HepG2 (cell line): ENCODE data around the gene PRPSAP1. TPM values are rescaled to one million over a fixed set of nuclear protein-coding genes. Genes with fewer than 3 reads are reported as not detected.
A peak's percentile ranks its signal among the peaks of the same experiment; 100 is the strongest.

Experiments
- BCL6 ChIP-seq: IDR thresholded peaks from 2 replicates; pipeline ENCODE4 v1.6.1; 2016; ENCODE audit warnings: missing genetic modification reagents, missing compliant biosample characterization
- DNMT1 ChIP-seq: sonication (generic); formaldehyde crosslinking; IDR thresholded peaks from 2 replicates; pipeline ENCODE4 v1.5.1; 2020; ENCODE audit warnings: mild to moderate bottlenecking, missing genetic modification reagents
- NFYC ChIP-seq: IDR thresholded peaks from 2 replicates; pipeline ENCODE4 v1.6.1; 2016; ENCODE audit warnings: missing genetic modification reagents, missing compliant biosample characterization
- NRL ChIP-seq: sonication (generic); formaldehyde crosslinking; IDR thresholded peaks from 2 replicates; pipeline ENCODE4 v1.5.0; 2020; ENCODE audit warnings: missing genetic modification reagents, mild to moderate bottlenecking, moderate library complexity, borderline replicate concordance
- THAP9 ChIP-seq: sonication (generic); formaldehyde crosslinking; IDR thresholded peaks from 2 replicates; pipeline ENCODE4; 2020; ENCODE audit warnings: missing genetic modification reagents, mild to moderate bottlenecking, borderline replicate concordance
- ZNF567 ChIP-seq: sonication (generic); formaldehyde crosslinking; IDR thresholded peaks from 2 replicates; pipeline ENCODE4 v1.8.1; 2023; ENCODE audit warnings: mild to moderate bottlenecking, missing genetic modification reagents, borderline replicate concordance
- ZNF607 ChIP-seq: sonication (generic); formaldehyde crosslinking; IDR thresholded peaks from 2 replicates; pipeline ENCODE4 v1.5.1; 2020; ENCODE audit warnings: missing genetic modification reagents, mild to moderate bottlenecking, borderline replicate concordance
- ZNF646 ChIP-seq: sonication (generic); formaldehyde crosslinking; IDR thresholded peaks from 2 replicates; pipeline ENCODE4 v1.9.0; 2021; ENCODE audit warnings: mild to moderate bottlenecking, missing genetic modification reagents
- ZNF747 ChIP-seq: sonication (generic); formaldehyde crosslinking; IDR thresholded peaks from 2 replicates; pipeline ENCODE4 v1.8.1; 2023; ENCODE audit warnings: missing genetic modification reagents, mild to moderate bottlenecking, borderline replicate concordance
- ZNF850 ChIP-seq: sonication (generic); formaldehyde crosslinking; conservative IDR thresholded peaks from 2 replicates; pipeline ENCODE4 v1.9.0; 2021; ENCODE audit warnings: mild to moderate bottlenecking, missing genetic modification reagents
- polyA plus RNA-seq, 8 experiments: library from polyadenylated mRNA; depleted of rRNA in 3 of 8; stranded (reverse) in 7 of 8; unstranded in 1 of 8; fragments of >200 nt; fragmentation: Illumina TruSeq in 4 of 8; extraction: Trizol in 4 of 8; gene quantifications; 2 replicates each; pipeline versions ENCODE4 v1.2.1 to v1.2.3, GENCODE V29; 2011 to 2016; ENCODE audit warnings: low read depth in 4 of 8, missing spikeins in 1 of 8, mixed read lengths in 1 of 8; ENCODE audit not compliant: insufficient read depth in 1 of 8
- total RNA-seq, 5 experiments: library from RNA; depleted of rRNA; stranded (reverse); fragments of >200 nt; fragmentation: Illumina TruSeq; extraction: Trizol; gene quantifications; 2 replicates each; pipeline ENCODE4 v1.2.3, GENCODE V29; 2016; ENCODE audit warnings: low read depth in 1 of 5
- TF ChIP-seq, protein P1 (sequence below): sonication (generic); formaldehyde crosslinking; IDR thresholded peaks from 2 replicates; pipeline ENCODE4 v1.4.0; 2020; ENCODE audit warnings: missing genetic modification reagents, mild to moderate bottlenecking, borderline replicate concordance
- TF ChIP-seq, protein P2 (sequence below): sonication (generic); formaldehyde crosslinking; IDR thresholded peaks from 2 replicates; pipeline ENCODE4 v1.8.0; 2023; ENCODE audit warnings: mild to moderate bottlenecking, missing genetic modification reagents
- TF ChIP-seq, protein P3 (sequence below): sonication (generic); formaldehyde crosslinking; IDR thresholded peaks from 2 replicates; pipeline ENCODE4 v1.4.0; 2020; ENCODE audit warnings: missing genetic modification reagents, low read depth, mild to moderate bottlenecking, borderline replicate concordance

PRPSAP1 gene
- total and polyA plus RNA-seq, 2 of the 13 experiments (the other 11 are each of a cell fraction or from before 2014, with no cell fraction given), result 91.1 to 314 TPM

DNA sequence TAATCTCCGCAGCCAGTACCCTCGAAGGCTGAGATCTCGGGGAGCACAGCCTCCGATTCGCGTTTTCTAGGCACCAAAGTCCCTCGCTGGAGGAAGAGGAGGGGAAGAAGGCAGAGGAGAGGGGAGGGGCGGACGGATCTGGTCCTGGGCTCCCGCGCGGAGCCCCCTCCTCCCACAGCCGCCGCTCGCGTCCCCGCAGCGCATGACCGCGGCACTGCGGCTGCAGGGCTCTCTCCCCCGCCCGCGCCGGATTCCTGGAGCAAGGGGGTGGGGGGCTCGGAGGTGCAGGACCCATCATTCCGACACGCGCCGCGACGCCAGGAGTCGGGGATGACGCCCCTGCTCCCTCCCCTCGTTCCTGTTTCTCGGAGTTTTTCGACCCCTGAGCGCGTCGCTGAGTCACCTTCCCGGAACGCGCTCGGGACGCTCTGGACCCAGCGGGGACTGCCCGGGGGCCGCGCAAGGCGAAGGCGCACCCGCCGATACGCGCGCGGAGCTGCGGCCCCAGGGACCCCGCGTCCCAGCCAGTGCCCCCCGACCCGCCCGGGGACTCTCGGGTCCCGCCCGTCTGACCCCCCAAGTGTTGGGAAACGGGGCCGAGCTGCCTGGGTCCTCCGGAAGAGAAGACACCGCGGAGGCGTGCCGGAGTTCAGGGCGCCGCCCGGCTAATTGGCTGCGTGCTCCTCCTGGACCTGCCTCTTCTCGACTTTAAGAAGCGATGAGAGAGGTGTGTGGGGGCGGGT lies 29.3 kb upstream of the PRPSAP1 start (continued):
- TF ChIP-seq, protein P1, sequence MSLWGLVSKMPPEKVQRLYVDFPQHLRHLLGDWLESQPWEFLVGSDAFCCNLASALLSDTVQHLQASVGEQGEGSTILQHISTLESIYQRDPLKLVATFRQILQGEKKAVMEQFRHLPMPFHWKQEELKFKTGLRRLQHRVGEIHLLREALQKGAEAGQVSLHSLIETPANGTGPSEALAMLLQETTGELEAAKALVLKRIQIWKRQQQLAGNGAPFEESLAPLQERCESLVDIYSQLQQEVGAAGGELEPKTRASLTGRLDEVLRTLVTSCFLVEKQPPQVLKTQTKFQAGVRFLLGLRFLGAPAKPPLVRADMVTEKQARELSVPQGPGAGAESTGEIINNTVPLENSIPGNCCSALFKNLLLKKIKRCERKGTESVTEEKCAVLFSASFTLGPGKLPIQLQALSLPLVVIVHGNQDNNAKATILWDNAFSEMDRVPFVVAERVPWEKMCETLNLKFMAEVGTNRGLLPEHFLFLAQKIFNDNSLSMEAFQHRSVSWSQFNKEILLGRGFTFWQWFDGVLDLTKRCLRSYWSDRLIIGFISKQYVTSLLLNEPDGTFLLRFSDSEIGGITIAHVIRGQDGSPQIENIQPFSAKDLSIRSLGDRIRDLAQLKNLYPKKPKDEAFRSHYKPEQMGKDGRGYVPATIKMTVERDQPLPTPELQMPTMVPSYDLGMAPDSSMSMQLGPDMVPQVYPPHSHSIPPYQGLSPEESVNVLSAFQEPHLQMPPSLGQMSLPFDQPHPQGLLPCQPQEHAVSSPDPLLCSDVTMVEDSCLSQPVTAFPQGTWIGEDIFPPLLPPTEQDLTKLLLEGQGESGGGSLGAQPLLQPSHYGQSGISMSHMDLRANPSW, result no peak
- TF ChIP-seq NRL (CRISPR knock-in tag) (0 out of 2 replicates have a peak, but pooled peaks have one; percentile 6), NFYC (CRISPR knock-in tag) (no peak), DNMT1 (peak; percentile 97), ZNF747 (peak; percentile 81; the same call in 1 of the 2 replicates), BCL6 (CRISPR knock-in tag) (peak; percentile 87), ZNF850 (CRISPR knock-in tag) (0 out of 2 replicates have a peak, but pooled peaks have one; percentile 9), ZNF646 (CRISPR knock-in tag) (peak; percentile 26; the same call in 1 of the 2 replicates), ZNF607 (CRISPR knock-in tag) (peak; percentile 85; the same call in 1 of the 2 replicates), ZNF567 (CRISPR knock-in tag) (no peak), THAP9 (CRISPR knock-in tag) (no peak)
- TF ChIP-seq, protein P2, sequence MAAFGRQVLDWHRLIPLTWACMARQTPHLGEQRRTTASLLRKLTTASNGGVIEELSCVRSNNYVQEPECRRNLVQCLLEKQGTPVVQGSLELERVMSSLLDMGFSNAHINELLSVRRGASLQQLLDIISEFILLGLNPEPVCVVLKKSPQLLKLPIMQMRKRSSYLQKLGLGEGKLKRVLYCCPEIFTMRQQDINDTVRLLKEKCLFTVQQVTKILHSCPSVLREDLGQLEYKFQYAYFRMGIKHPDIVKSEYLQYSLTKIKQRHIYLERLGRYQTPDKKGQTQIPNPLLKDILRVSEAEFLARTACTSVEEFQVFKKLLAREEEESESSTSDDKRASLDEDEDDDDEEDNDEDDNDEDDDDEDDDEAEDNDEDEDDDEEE (CRISPR knock-in tag), result peak; percentile 96
- TF ChIP-seq, protein P3, sequence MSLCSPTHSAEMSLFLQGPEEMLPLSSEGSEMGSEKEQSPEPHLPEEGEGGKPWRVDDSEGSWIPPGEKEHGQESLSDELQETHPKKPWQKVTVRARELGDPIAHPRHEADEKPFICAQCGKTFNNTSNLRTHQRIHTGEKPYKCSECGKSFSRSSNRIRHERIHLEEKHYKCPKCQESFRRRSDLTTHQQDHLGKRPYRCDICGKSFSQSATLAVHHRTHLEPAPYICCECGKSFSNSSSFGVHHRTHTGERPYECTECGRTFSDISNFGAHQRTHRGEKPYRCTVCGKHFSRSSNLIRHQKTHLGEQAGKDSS (CRISPR knock-in tag), result peak; percentile 86; the same call in 1 of the 2 replicates
